GM19324 (cell line): ENCODE data around the gene LYSMD2.

Experiments used
- ATAC-seq: cut with Tn5 transposase; IDR thresholded peaks from one replicate; pipeline ENCODE4 v1.9.1; 2021; ENCODE audit warnings: mild to moderate bottlenecking, moderate library complexity; ENCODE audit not compliant: unreplicated experiment, low FRiP score

LYSMD2 gene

GRCh38 chr15:51752888-51753287 lies 15.4 kb upstream of the LYSMD2 start:
- ATAC-seq: no peak

- ATAC-seq: peak; percentile 47
Observed at GRCh38 chr15:51751697-51752683, 14.5 kb upstream of the LYSMD2 start.

GRCh38 chr15:51750792-51751696 lies 13.6 kb upstream of the LYSMD2 start, which contains the start of gene TMOD2:
TSS of gene TMOD2 (plus strand) at chr15:51751597. CDS start at chr15:51766442, 14,845 bp downstream.
- ATAC-seq: peak; percentile 78

GRCh38 chr15:51750186-51750585 lies 12.7 kb upstream of the LYSMD2 start:
- ATAC-seq: no peak

- ATAC-seq: no peak
Observed at GRCh38 chr15:51749307-51749706, 11.9 kb upstream of the LYSMD2 start.

- no peak for ATAC-seq
Observed at GRCh38 chr15:51739061-51739712, 1.7 kb upstream of the LYSMD2 start.

- no peak for ATAC-seq
Observed at GRCh38 chr15:51738553-51738952, 1.1 kb upstream of the LYSMD2 start.

GRCh38 chr15:51736751-51737521 lies 519 bp downstream of the LYSMD2 start:
- peak; percentile 39 for ATAC-seq

- ATAC-seq: no peak
Observed at GRCh38 chr15:51736069-51736468, 1.4 kb downstream of the LYSMD2 start.

- no peak for ATAC-seq
Observed at GRCh38 chr15:51735228-51736010, 2.0 kb downstream of the LYSMD2 start.

GRCh38 chr15:51732646-51733045 lies 4.8 kb downstream of the LYSMD2 start:
- no peak for ATAC-seq

- peak; percentile 63 for ATAC-seq
Observed at GRCh38 chr15:51731549-51732267, 5.7 kb downstream of the LYSMD2 start.

- no peak for ATAC-seq
Observed at GRCh38 chr15:51727141-51727897, 10.1 kb downstream of the LYSMD2 start.

- no peak for ATAC-seq
Observed at GRCh38 chr15:51726302-51727073, 11.0 kb downstream of the LYSMD2 start.

GRCh38 chr15:51724673-51725072 lies 12.8 kb downstream of the LYSMD2 start:
- no peak for ATAC-seq

- ATAC-seq: no peak
Observed at GRCh38 chr15:51724199-51724598, 13.3 kb downstream of the LYSMD2 start.
